Upper lobe of left lung (tissue), 6 donors: ENCODE data around the gene SYNPR. TPM values are rescaled to one million over a fixed set of nuclear protein-coding genes. Genes with fewer than 3 reads are reported as not detected.

Experiments
- ATAC-seq, 2 donors: fragments of 200-7000 bp; cut with Tn5 transposase; one replicate each; pipeline ENCODE4 v1.9.1; 2022; ENCODE audit warnings: mild to moderate bottlenecking in 2 of 2, moderate library complexity in 2 of 2; ENCODE audit not compliant: low FRiP score in 2 of 2
- DNase-seq, 2 donors: peaks; one replicate each; pipeline ENCODE4 v3.0.0-alpha.2; 2019 to 2020
- H3K27ac ChIP-seq, 4 donors: fragments of 200-600 bp; sonication (generic); one replicate each; pipeline ENCODE4 v1.5.1; 2016 to 2019
- H3K27me3 ChIP-seq, 4 donors: fragments of 200-600 bp; sonication (generic); one replicate each; pipeline ENCODE4 v1.5.1; 2017 to 2019
- H3K36me3 ChIP-seq, 4 donors: fragments of 200-600 bp; sonication (generic); one replicate each; pipeline ENCODE4 v1.5.1; 2016 to 2019
- H3K4me1 ChIP-seq, 4 donors: fragments of 200-600 bp; sonication (generic); one replicate each; pipeline ENCODE4 v1.5.1; 2018 to 2019
- H3K4me3 ChIP-seq, 4 donors: fragments of 200-600 bp; sonication (generic); one replicate each; pipeline ENCODE4 v1.5.1; 2017 to 2019; ENCODE audit warnings: mild to moderate bottlenecking in 2 of 4, moderate library complexity in 1 of 4
- H3K9me3 ChIP-seq, 4 donors: fragments of 200-600 bp; sonication (generic); one replicate each; pipeline ENCODE4 v1.5.1; 2018 to 2019
- CTCF ChIP-seq, 6 experiments: fragments of 450-650 bp in 4 of 6; fragments of 200-600 bp in 2 of 6; sonication (generic) in 2 of 6; IDR thresholded peaks; one replicate each; pipeline ENCODE4 v1.5.1; 2016 to 2019; ENCODE audit warnings: antibody characterized with exemption in 6 of 6
- EP300 ChIP-seq, 4 donors: sonication (generic); formaldehyde crosslinking; IDR thresholded peaks; one replicate each; pipeline ENCODE4 v1.5.1; 2017; ENCODE audit warnings: antibody characterized with exemption in 4 of 4, control low read depth in 2 of 4
- POLR2A ChIP-seq, 4 donors: fragments of 450-650 bp; IDR thresholded peaks; one replicate each; pipeline ENCODE4 v1.5.1; 2016 to 2017; ENCODE audit warnings: antibody characterized with exemption in 4 of 4, mild to moderate bottlenecking in 2 of 4
- POLR2AphosphoS5 ChIP-seq, 2 donors: sonication (generic); formaldehyde crosslinking; IDR thresholded peaks; one replicate each; pipeline ENCODE4 v1.5.1; 2017; ENCODE audit warnings: antibody characterized with exemption in 2 of 2
- WGBS, 2 donors: methylation state at CpG; one replicate each; pipeline ENCODE4 v1.1.5; 2017 to 2018; 5-methylcytosine and 5-hydroxymethylcytosine counted together
- total RNA-seq, 6 donors: library from RNA; depleted of rRNA in 4 of 6; stranded (reverse); fragments of >200 nt in 4 of 6; gene quantifications; one replicate each; pipeline versions ENCODE4 v1.1.0 to v1.2.1, GENCODE V29; 2016 to 2021
- donor health status: DM: no; HTN: no; CAD: no; lungs with moderate emphysema.
- donor health status: DM: no; HTN: yes; CAD: no; lungs with severe emphysema.

SYNPR gene
- total RNA-seq, 6 donors from 2014 or later: not detected

DNA sequence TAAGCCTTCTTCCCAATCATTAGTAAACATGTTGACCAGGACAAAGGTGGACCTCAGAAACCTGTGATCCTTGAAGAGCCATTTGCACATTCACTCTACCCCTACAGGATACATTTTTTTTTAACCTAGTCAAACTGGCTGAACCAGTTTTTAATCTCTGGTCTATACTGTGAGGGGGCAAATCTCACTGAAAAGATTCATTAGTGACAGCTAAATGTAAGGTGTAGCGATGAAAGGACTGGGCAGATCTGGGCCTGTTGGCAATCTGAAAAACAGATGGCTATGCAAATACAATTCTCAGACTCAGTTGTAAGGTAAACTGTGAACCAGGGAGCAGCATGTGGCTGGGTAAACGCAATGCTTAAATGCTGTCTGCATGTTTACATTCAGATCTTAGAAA lies 298.7 kb downstream of the SYNPR start:
- Histone ChIP-seq H3K9me3 (no peaks in the 10 kb centered on the region), H3K27ac (no peak overlapping the region), H3K36me3 (no peaks in the 10 kb centered on the region), H3K4me1 (no peaks in the 10 kb centered on the region), H3K27me3 (no peaks in the 10 kb centered on the region), H3K4me3 (no peak overlapping the region)
- ATAC-seq: peak in 1 of 2 donors; percentile 51
- DNase-seq: no peak
- no peak for TF ChIP-seq POLR2AphosphoS5 (IDR thresholded peaks at IDR 0.05)
- TF ChIP-seq EP300 (IDR thresholded peaks at IDR 0.05): no peak
- no peak for TF ChIP-seq POLR2A (IDR thresholded peaks at IDR 0.05)
- TF ChIP-seq CTCF (IDR thresholded peaks at IDR 0.05): no peak
- WGBS, 2 donors: 53 to 63% methylated on average over 2 of the region's 2 CpGs

DNA sequence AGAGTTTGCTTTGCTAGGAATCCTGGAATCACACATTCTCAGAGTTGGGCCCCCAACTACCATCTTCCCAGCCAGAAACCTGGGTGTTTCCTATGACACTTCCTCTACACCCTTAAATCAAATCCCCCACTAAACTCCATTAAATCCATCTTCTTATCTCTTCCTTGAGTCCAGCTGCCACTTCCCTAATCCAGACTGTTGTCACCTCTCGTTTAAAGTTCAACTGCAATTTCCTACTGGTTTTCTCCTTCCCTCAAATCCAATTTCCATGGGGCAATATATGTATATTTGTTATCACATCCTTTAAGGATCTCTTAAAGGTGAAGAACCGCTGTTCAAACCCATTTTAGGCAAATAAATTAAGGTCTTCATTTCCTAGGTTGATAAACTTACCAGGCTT lies 300.8 kb downstream of the SYNPR start:
- Histone ChIP-seq H3K9me3 (no peaks in the 10 kb centered on the region), H3K27ac (no peak overlapping the region), H3K4me3 (no peak overlapping the region), H3K27me3 (no peaks in the 10 kb centered on the region), H3K36me3 (no peaks in the 10 kb centered on the region), H3K4me1 (no peaks in the 10 kb centered on the region)
- no peak for DNase-seq
- 55 to 64% methylated on average over 2 of the region's 2 CpGs for WGBS, 2 donors
- ATAC-seq: no peak
- no peak for TF ChIP-seq EP300 (IDR thresholded peaks at IDR 0.05)
- no peak for TF ChIP-seq POLR2A (IDR thresholded peaks at IDR 0.05)
- no peak for TF ChIP-seq CTCF (IDR thresholded peaks at IDR 0.05)
- TF ChIP-seq POLR2AphosphoS5 (IDR thresholded peaks at IDR 0.05): no peak

DNA sequence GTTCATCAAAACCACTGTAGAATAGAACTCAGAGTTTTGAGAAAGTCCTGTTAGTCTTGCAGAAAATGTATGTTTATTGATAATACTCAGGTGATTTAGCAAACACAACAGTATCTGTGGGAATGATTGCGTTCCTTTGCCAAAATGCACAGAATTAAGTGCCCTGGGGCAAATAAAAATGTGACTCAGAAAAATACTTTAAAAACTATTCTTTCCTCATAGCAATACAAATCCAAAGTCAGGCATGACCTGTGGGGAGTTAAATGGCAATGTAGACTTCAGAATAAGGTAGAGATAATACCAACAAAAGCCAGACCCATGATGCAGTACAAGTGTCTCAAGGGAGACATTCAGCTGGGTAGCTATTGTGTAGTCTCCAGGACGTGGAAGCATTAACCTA lies 302.0 kb downstream of the SYNPR start:
- no peak for ATAC-seq
- no peak overlapping the region for H3K27ac ChIP-seq
- TF ChIP-seq CTCF (IDR thresholded peaks at IDR 0.05) (no peak), EP300 (IDR thresholded peaks at IDR 0.05) (no peak), POLR2A (IDR thresholded peaks at IDR 0.05) (no peak), POLR2AphosphoS5 (IDR thresholded peaks at IDR 0.05) (no peak)
- no peaks in the 10 kb centered on the region for H3K9me3 ChIP-seq
- no peaks in the 10 kb centered on the region for H3K4me1 ChIP-seq
- 71 to 74% methylated on average over 2 of the region's 2 CpGs for WGBS, 2 donors
- no peaks in the 10 kb centered on the region for H3K27me3 ChIP-seq
- DNase-seq: no peak
- no peak overlapping the region for H3K4me3 ChIP-seq
- no peaks in the 10 kb centered on the region for H3K36me3 ChIP-seq

- Histone ChIP-seq H3K27ac (no peak overlapping the region), H3K9me3 (no peaks in the 10 kb centered on the region), H3K4me3 (no peak overlapping the region), H3K27me3 (no peaks in the 10 kb centered on the region), H3K4me1 (no peaks in the 10 kb centered on the region), H3K36me3 (no peaks in the 10 kb centered on the region)
- ATAC-seq (no peak), DNase-seq (no peak)
- WGBS, 2 donors: 84 to 89% methylated on average over 3 of the region's 3 CpGs
- TF ChIP-seq POLR2A (IDR thresholded peaks at IDR 0.05) (no peak), EP300 (IDR thresholded peaks at IDR 0.05) (no peak), POLR2AphosphoS5 (IDR thresholded peaks at IDR 0.05) (no peak), CTCF (IDR thresholded peaks at IDR 0.05) (no peak)
These were observed 304.9 kb downstream of the SYNPR start for GRCh38 chr3:63582943-63583500.

DNA sequence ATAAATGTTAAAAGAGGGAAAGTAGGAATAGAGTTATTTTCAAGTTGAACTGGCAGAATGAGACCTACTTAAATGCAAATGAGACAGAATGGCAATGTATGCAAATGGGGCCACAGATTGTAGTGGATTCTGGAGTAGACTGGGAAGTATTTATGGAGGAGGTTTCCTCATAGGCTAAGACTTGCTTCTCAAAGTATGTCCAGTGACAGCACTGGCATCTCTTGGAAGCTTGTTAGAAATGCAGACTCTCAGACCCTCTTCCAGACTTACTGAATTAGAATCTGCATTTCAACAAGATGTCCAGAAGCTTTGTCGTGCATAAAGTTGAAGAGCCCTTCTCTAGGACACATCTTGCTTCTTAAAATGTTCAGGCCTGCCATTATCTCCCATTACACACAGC lies 306.6 kb downstream of the SYNPR start:
- 93 to 100% methylated on average over 1 of the region's 1 CpG for WGBS, 2 donors
- no peak for ATAC-seq
- H3K27me3 ChIP-seq: no peaks in the 10 kb centered on the region
- no peak overlapping the region for H3K4me3 ChIP-seq
- no peak for DNase-seq
- no peaks in the 10 kb centered on the region for H3K36me3 ChIP-seq
- TF ChIP-seq POLR2A (IDR thresholded peaks at IDR 0.05): no peak
- H3K4me1 ChIP-seq: no peaks in the 10 kb centered on the region
- no peak overlapping the region for H3K27ac ChIP-seq
- H3K9me3 ChIP-seq: peaks cover 4 to 7% (median 5%) of the 10 kb centered on the region in 4 donors
